GM23248 (cell line): Measurements from ENCODE around the gene PTPRT.

ENCODE experiments used
- EZH2 ChIP-seq: fragments of 200-600 bp; sonication (generic); IDR thresholded peaks from 2 replicates; pipeline ENCODE4 v1.6.1; 2018; ENCODE audit warnings: antibody characterized with exemption, mild to moderate bottlenecking; ENCODE audit not compliant: insufficient read depth, poor library complexity, severe bottlenecking
- EZH2phosphoT487 ChIP-seq: fragments of 200-600 bp; sonication (generic); IDR thresholded peaks from 2 replicates; pipeline ENCODE4 v1.6.1; 2018; ENCODE audit warnings: antibody characterized with exemption, moderate library complexity, mild to moderate bottlenecking, low read depth; ENCODE audit not compliant: insufficient read depth

- TF ChIP-seq EZH2phosphoT487, result no peak
- no peak for TF ChIP-seq EZH2
These were observed 1161.9 kb downstream of the PTPRT start for GRCh38 chr20:42027746-42028268.
